T1000 (cell line): ENCODE data around the gene PPP4R3B.

ENCODE experiments used
- DNase-seq: peaks from one replicate; lab custom pipeline; 2025; ENCODE audit warnings: mixed read lengths; lab: John Stamatoyannopoulos, UW

PPP4R3B gene

GRCh38 chr2:55511508-55512124, 105.8 kb downstream of the PPP4R3B start:
- no peak for DNase-seq

- DNase-seq: no peak
These were observed 114.8 kb downstream of the PPP4R3B start for GRCh38 chr2:55502590-55503141.

GRCh38 chr2:55500025-55500424, 117.4 kb downstream of the PPP4R3B start:
- DNase-seq: no peak

GRCh38 chr2:55498582-55498981, 118.8 kb downstream of the PPP4R3B start:
- DNase-seq: no peak
